Hindlimb muscle (tissue), 1 donor: Measurements from ENCODE around the gene ROGDI. TPM values are rescaled to one million over a fixed set of nuclear protein-coding genes. Genes with fewer than 3 reads are reported as not detected.

Experiments
- DNase-seq: peaks from one replicate; pipeline ENCODE4 v3.0.0-alpha.2; 2013
- polyA plus RNA-seq: library from polyadenylated mRNA; unstranded; fragments of 120-200 nt; gene quantifications from one replicate; pipeline ENCODE4 v1.2.1, GENCODE V29; 2013; ENCODE audit not compliant: insufficient read length

Gene ROGDI
- polyA plus RNA-seq, 1 donor: 15.7 TPM

DNA sequence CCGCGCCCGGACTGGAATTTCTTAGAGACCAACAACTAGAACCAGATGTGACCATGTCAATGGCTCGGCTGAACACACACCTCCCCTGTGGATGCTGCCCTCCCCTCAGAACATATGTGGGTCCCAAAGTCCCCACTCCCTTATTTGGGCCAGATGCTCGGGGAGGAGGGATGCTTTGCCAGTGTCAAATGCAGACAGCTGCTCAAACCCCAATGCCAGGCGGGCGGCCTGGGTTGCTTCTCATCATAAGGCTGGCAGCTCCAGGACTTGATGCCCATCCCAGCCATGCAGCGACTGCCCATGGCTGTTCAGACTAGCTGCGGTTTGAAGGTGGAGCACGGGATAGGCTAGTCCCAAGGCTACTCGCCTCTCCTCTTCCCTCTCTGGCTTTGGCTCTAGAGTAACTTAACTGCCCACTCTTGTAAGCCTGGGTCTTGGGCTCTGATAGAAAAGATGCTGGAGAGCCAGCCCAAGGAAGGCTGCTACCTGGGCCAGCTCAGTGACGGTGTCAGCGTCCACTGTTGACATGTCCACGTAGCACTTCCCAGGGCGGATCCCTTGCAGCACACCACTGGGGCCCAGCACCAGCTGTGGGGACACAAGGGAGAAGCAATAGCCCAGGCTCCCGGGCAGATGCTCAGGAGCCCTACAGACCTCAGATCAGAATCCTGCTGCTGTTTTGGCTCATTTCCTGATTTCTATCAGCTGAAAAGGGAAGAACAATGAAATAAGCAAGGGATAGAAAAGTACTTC, 11.0 kb upstream of the ROGDI start:
- DNase-seq: no peak

DNA sequence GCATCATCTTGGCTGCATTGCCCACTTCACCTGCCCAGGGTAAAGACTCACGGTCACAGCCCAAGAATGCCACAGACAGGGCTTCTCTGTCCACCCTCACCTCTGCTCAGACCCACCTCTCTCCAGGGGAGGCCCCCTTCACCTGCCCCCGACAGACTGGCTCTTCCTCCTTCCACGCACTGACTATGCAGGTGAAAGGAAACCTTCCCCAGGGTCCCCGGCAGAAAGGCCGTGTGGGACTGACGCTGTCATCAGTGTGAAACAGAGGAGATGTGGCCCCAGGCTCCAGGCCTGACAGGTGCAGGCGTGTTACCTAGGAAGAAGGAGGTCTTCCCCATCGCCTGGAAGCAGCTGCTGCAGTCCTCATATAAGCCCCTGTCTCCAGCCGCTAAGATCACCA, 9.3 kb upstream of the ROGDI start:
- no peak for DNase-seq

- DNase-seq: no peak
Observed at GRCh38 chr16:4811242-4811641, 8.8 kb upstream of the ROGDI start.

DNA sequence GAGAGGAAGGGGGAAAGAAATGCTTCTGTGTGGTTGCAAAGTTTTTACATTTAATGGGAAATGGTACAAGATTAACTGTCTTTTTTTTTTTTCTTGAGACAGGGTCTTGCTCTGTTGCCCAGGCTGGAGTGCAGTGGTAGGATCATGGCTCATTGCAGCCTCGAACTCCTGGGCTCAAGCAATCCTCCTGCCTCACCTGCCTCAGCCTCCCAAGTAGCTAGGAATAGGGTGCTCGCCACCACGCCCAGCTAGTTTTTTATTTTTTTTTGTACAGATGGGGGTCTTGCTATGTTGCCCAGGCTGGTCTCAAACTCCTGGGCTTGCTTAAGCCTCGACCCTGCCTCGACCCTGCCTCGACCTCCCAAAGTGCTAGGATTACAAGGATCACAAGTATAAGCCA, 3.8 kb upstream of the ROGDI start:
- DNase-seq: no peak

- DNase-seq: no peak
Observed at GRCh38 chr16:4805231-4805630, 2.8 kb upstream of the ROGDI start.

GRCh38 chr16:4803898-4804762, 1.7 kb upstream of the ROGDI start:
- DNase-seq: no peak

- DNase-seq: no peak
Observed at GRCh38 chr16:4803401-4803844, 990 bp upstream of the ROGDI start.

DNA sequence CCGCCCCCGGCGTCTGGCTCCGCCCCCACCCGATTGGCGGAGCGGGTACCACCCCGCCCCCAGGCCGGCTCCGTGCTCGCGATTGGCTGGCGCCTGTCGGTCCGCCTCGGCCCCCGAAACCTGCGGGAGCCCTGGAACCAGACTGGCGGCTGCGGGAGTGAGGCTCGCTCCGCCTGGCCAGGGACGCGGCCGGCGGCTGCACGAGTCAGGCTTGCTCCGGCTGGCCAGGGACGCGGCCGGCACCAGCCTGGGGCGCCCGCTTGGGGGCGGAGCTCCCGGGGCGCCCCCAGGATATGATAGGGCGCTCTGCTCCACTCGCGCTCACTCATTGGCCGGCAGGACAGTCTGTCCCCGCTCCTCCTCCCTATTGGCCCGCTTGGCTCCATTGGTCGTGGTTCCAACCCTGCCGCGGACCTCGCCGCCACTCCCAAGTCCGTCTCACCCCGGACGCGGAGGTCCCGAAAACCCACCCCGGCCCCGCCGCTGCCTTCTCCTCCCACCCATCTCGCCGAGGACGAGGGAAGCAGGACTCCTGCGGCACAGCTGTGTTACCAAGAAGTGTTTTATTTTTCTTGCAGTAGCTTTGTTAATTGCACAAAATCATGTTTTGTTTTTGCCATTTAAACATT, 340 bp upstream of the ROGDI start:
- peak; percentile 91 for DNase-seq

- DNase-seq: no peak
Observed at GRCh38 chr16:4801051-4801961, 1.1 kb downstream of the ROGDI start.

GRCh38 chr16:4800290-4801041, 2.0 kb downstream of the ROGDI start:
- no peak for DNase-seq

GRCh38 chr16:4799171-4799855, 3.1 kb downstream of the ROGDI start:
- DNase-seq: no peak

- DNase-seq: no peak
Observed at GRCh38 chr16:4798456-4798855, 4.0 kb downstream of the ROGDI start.

DNA sequence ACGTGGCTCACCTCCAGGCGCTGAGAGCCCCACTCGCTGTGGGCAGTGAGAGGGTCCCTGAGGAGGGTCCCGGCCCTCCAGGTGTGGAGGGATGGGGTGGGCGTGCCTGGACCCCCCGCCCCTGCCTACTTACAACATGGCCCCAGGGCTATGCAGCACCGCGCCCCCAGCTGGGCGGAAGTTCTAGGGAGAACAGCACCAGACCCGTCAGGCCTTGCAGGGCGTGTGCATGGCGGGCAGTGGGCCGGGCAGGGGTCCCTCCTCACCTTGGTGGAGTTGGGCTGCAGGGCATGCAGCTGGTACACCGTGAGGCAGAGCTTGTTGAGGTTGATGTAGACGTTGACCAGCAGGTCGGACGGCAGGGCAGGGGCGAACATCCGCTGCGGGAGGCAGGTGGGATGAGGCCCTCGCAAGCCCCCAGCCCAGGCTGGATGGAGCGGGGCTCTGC, 4.6 kb downstream of the ROGDI start:
- no peak for DNase-seq

DNA sequence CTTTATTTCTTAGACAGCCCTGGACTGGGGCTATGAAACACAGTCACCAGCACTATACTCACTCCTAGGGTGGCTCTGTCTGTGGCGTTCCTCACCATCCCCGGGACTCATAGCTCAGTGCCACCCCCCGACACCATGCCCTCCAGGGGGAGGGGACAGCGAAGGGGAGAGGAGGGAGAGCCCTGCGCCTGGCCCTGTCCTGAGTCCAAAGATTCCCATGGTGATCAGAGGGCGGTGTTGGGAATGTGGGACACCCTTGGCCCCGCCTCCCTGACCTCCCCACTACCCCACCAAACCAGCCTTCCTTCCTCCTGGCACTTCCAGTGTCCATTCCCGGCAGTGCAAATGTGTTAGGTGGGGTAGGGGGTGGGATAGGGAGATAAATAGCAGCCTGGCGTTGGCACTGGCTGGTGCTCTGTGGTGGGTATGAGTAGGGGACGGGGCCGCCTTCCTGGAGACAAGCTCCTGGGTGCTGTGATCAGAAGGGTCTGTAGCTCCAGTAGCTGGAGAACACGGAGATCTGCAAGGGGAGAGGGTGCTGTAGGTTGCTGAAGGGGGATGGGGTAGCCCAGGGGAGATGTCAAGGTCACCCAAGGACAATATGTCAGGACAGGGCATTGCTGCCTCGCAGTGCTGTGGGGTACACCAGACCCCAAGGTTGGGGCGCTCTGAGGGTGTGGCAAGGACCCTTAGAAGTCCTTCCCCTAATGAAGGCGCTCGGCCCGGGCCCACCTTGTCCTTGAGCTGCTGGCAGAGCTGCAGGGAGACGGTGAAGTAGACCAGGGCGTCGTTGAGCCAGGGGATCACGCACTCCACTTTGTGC, 5.2 kb downstream of the ROGDI start:
- DNase-seq: no peak

GRCh38 chr16:4795828-4796572, 6.4 kb downstream of the ROGDI start:
- DNase-seq: no peak

DNA sequence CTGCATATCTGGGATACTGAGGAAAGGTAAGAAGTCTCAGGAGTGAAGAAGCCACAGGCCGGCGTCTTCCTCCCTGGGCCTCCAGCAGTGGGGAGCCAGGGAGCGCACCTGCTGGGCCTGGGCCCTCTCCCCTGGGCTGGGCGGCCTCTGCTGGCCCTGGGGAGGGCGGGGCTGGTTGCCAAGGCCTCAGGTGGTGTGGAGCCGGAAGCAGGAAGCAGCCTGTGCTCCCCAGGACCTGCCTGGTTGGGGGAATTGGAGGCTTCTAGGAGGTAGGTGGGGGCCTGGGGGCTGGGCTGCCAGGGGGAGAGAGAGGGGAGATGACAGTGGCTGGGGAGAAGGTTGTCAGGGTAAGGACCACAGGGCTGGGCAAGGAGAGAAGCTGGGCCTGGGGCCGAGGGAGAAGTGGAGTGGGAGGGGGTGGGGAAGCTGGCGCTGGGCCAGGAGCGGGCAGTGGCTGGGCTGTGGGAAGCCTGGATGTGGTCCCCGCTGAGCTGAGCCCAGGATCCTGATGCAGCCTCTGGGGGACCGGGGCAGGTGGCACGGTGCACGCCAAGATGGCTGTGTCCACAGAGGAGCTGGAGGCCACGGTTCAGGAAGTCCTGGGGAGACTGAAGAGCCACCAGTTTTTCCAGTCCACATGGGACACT, 7.1 kb downstream of the ROGDI start, which contains the start of gene SMIM22:
Gene SMIM22 (plus strand): TSS at position 189 of the 647 bp plus-strand sequence. CDS start 366 bp downstream, at position 555.
- no peak for DNase-seq

DNA sequence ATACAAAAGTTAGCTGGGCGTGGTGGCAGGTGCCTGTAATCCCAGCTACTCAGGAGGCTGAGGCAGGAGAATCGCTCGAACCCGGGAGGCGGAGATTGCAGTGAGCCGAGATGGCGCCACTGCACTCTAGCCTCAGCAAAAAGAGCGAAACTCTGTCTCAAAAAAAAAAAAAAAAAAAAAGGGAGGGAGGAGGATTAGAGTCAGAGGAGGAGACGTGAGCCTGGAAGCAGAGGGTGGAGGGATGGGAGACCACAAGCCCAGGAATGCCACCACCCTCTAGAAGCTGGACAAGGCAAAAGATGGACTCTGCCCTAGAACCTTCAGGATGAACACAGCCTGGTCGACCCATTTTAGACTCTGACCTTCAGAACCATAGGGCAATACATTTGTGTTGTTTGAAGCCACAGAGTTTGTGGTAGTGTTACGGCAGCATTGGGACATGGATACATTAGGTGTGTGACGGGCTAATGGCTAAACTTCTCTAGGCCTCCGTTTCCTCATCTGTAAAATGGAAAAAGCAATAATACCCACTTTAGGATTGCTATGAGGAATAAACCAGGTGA, 9.4 kb downstream of the ROGDI start:
- DNase-seq: no peak

GRCh38 chr16:4790871-4791270, 11.6 kb downstream of the ROGDI start:
- DNase-seq: no peak
